Inferior parietal cortex (tissue), 1 donor: Measurements from ENCODE around the gene FICD.
"Not testable (repeated sequence)": the region's sequence is repeated elsewhere in the genome, so short reads cannot be mapped to it uniquely, and the experiment has no call there.

Source experiments
- DNase-seq: peaks from one replicate; pipeline ENCODE4 v3.0.0-alpha.2; 2016; ENCODE audit errors: extremely low spot score

FICD gene

DNA sequence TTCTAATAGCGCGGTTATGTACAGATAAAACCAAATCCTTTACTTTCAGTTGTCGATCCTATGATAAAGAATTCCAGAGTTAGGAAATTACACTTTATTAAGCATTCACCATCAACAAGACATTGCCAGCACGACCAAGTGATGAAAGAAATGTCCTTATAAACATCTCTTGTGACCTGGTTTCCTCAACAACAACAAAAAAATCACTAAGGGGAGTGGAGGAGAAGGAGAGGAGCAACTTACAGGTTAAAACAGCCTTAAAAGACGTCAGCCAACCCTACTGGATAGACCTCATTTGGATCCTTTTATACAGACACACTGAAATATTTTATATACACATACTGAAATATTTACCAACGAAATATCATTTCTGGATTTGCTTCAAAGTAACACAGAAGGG, 23.1 kb downstream of the FICD start:
- DNase-seq = no peak

DNA sequence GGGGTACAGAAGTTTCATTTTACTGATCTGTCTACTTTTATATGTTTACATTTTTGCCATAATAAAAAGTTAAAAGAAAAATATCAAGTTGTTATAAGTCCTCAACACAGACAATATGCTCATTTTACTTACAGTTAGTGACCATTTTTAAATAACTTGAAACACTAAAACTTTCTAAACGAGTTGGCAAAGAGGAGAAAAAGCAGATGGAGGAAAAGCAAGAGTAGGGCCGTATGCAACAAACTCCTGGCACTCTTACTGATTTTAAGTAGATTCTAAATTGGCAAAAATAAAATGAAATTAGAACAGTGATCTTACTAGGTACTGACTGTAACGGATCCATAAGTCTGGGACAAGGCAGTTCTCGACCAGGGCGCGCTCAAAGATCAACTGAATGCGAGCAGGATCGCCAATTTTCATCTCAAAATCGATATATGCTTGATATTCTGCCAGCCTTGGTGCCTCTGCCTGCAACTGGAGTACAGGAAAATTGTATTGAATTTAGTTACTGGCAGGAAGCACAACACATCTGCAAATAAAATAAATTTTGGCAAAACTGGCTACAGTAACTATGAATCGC, 23.6 kb downstream of the FICD start:
- no peak for DNase-seq

DNA sequence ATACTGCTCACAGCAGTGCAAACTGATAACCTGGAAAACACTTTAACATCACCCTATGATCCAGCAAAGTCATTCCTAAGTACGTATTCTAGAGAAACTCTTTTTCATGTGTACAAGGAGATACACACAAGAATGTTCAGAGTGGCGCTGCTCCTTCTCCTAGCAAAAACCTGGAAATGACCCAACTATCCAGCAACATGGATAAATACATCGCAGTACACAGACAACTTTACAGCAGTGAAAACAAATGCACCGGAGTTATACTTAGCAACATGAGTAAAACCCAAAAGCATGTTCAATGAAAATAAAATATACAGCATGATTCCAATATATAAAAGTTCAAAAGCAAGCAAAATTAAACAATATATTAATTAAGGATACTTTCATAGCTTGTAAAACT, 27.2 kb downstream of the FICD start:
- no peak for DNase-seq

DNA sequence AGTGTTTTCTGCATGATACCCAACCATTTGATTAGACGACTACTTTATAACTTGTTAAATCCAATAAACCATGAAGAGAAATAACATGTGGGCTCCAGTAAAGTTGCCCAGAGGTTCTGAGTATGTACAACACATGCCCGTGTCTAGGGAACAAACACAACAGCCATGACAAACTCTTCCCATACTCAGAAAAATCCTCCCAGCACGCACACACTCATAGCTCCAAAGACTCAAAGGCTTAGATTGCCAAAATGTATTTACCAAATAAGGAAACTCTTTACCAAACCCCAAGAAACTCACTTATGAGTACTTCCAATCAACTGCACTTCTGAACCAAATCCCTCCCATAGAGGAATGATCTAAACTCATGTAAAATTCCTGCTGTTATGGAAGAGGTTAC, 28.6 kb downstream of the FICD start:
- no peak for DNase-seq

DNA sequence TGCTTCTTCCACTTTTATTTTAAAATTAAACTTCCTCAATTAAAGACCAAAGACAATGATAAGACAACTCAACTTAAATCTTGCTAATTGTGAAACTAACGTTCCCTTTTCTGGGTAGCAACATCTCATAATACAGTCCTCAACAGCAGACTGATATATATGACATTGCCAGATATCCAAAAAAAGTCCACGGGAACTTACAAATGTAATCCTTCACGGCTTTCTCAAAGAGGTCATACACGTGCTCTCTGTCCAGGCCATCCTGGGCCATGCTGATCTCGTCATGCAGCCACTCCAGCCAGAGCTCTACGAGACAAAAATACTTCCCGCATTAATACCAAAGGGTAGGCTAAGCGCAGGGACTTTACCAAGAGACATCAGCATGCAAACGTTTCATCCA, 32.6 kb downstream of the FICD start:
- DNase-seq = no peak

DNA sequence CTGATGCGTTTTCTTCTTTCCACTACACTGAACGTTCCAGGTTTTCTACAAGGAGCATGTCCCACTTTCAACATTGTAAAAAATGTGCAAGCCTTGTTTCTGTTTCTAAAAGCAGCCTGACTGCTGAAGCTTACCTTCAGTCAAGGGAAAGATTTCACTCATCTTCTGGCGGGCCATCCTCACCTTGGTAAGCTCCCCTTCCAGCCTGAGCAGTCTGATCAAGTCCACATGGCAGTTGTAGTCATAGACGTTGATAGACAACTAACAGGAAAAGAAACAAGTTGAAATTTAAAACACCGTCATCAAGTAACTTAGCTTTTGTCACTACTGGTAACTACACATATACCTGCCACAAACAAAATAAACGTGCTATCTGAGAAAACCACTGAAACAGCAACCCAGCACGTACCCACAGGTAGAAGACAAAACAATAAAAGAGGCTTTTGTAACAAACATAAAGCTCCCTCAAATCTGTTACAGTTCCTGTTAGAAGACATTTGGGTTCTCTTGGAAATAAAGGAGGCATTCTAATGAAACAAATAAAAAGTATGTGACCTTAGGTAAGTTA, 34.0 kb downstream of the FICD start:
- no peak for DNase-seq

DNA sequence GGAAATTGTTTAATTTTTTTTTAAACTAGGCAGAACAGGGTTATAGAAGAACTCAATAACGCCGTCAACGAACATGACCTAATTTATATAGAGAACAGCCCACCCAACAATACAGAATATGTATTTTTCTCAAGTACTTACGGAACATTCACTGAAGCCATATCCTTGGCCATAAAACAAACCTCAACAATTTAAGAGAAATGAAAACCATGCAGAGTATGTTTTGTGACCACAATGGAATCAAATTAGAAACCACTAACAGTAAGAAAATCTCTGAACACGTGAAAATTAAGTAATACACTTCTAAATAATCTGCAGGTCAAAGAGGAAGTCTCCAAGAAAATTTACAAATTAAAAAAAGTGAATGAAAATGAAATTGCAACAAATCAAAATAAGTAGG, 36.5 kb downstream of the FICD start:
- no peak for DNase-seq

DNA sequence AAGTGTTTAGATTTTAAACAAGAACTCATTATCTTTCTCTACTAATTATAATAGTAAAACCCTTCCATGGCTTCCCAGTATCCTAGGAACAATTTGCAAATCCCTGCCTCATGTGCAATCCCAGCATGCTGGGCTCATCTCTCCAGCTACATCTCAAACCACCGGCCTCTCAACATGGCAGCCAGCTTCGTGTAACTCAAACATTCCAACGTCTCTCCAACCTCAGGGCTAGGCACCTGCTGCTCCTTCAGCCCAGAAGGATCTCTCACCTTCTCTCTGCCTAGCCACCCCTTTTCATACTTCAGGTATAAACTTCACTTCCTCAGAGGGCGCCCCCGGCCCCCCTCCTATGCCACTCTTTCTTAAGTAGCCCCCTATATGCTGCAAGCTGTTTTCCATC, 38.7 kb downstream of the FICD start:
- DNase-seq = no peak

DNA sequence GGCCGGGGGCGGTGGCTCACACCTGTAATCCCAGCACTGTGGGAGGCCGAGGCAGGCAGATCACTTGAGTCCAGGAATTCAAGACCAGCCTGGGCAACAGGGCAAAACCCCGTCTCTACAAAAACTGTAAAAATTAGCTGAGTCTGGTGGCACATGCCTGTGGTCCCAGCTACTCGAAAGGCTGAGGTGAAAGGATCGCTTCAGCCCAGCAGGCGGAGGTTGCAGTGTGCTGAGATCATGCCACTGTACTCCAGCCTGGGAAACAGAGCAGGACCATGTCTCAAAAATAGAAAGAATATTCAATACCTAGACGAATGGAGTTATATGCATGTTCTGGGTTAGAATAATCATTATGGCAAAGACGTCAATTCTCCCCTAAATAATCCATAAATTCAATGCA, 40.3 kb downstream of the FICD start:
- not testable (repeated sequence) for DNase-seq

DNA sequence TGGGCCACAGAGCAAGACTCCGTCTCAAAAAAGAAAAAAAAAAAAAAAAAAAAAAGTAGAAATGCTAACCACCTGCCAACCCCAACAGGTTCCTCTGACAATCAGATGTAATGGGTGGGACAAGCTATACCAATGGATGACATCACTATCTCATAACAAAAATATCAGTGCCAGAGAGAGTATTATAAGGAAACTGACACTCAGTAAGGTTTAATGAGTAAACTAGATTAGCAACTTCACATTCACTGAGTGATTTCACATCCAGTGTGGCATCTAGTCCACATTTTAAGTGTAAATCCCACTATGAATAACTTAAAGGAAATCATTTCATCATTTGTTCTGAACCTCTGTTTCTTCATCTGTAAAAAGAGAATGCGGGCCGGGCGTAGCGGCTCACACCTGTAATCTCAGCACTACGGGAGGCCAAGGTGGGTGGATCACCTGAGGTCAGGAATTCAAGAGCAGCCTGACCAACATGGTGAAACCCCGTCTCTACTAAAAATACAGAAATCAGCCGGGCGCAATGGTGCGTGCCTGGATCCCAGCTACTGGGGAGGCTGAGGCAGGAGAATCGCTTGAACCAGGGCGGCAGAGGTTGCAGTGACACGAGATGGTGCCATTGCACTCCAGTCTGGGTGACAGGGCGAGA, 44.1 kb downstream of the FICD start:
- DNase-seq = no peak

DNA sequence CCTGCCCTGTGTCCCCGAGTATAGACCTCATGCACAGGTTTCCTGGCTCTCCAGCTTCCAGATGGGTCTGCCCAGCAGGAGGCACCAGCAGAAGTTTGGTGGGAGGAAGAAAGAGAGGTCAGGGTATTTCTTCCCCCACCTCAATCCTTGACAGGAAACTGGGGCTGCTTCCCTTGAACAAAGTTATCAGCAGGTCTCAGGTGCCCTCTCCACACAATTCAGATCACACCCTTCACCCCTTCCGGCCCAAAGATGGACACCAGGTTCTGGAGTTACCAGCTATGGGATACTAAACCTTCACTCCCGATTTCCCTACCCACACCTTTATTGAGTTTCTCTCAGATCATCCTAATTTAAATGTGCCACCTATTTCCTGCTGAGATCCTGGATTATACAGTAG, 44.7 kb downstream of the FICD start:
- DNase-seq = no peak

DNA sequence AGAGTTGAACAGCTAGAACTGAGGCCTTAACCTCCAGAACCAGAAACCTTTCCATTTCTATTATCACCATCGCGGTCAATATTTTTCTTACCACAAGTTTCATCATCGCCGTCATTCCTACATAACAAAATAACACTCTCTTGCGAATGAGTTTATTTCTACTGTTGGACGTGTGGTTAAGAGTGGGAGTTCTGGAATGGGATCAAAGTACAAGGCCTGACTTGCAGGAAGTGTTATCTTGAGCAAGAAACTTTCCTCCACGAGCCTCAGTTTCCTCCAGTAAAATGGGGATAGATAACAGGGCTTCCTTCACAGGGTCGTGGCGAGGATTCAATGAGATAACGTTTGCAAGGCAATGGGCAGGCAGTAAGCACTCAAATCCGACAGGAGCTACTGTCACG, 45.2 kb downstream of the FICD start:
- DNase-seq = no peak

DNA sequence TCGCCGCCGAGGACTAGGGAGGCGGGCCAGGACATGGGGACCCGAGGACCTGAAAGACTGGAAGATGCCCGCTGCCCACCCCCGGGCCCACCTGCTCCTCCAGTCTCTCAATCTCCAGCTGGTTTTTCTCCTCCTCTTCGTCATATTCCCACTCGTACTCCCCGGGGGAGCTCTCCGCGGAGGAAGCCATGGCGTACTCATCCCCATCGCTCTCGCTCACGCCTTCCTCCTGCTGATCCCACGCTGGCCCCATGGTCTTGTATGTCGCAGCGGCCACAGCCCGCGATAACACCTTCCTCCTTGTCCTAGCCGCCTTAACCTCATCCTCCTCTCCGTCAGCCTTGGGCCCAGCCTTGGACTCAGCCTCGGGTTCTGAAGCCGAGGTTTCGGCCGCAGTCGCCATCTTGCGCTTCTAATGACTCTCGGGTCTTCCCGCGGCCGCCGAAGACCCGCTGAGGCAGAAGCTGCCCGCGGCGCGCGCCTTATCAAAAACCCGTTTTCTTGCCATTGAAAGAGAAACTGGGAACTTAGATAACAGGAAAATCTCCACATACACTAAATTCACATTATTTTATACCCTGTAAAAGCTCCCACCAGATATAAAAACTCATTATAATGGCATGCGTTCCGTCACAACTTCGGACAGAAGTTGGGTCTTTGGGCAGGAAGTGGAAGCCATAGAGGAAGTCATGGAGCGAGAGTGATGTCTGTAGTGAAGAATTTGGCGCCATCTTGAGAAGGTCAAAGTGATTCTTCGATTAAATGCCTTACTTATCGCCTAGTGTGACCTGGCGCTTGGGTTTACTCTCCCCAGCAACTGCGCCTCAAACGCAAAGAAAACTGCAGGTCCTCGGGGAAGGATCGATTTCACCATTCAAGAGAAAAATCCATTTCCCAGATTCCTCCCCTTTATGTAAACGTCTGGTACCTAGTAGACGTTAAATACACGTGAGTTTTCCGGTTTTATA, 46.0 kb downstream of the FICD start, which contains the start of gene SART3:
Gene SART3, minus strand, starts transcription at position 422 of the 968 bp plus-strand sequence. Its CDS starts 19 bp downstream, at position 403.
- DNase-seq = peak; percentile 95

DNA sequence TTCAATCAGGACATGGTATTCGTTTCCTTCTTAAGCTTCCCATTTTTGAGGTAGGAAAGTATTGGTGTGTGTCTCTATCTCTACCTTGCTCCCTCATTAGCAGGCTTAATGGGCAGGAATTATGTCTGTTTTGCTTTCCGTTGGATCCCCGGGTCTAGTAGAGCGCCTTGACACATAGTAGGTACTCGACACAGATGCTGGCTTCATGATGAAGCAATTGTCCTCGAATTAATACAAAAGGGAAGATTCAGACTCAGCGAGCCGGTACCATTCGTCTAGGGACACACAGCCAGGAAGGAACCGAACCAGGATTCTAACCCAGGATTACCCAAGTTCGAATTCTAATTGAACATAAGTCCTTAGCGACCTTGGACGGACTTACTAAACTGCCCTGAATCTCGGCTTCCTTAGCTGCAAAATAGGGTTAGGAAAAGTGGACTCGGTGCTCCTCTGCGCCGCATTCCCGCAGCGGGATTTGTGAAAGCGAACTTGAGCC, 46.8 kb downstream of the FICD start:
- no peak for DNase-seq

DNA sequence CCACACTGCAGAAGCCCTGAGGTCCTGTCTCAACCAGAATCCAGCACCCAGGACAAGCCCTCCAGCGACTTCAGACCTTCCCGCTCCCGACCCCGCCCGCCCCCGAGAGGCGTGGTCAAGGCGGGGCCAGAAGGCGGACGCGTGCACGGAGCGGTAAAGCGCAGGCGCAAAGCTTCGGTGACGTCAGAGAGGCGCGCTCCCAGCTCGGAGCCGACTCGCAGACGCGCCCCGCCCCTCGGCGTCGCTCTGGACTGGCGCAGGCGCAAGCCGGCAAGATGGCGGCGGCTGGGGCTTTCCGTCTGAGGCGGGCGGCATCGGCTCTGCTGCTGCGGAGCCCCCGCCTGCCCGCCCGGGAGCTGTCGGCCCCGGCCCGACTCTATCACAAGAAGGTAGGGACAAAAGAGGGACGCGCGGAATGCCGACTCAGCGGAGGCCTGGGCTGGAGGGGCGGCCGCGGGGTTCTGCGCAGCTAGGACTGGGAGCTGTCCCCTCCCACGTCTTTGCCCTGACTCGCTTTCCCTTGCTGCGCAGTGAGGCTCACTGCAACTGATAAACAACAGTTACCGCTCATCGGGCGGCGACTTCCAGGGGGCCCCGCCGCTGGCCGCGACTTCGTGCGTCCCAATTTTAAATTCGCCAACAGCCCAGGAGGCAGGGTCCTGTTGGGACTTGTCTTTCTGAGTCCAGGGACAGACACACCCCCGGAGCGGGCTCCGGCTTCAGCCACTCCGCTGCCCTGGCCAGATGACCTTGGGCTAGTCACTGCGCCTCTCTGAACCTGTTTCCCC, 47.5 kb downstream of the FICD start, which contains the start of gene ISCU:
Gene ISCU, plus strand, starts transcription at position 249 of the 788 bp plus-strand sequence. Its CDS starts 27 bp downstream, at position 276.
- peak; percentile 98 for DNase-seq

DNA sequence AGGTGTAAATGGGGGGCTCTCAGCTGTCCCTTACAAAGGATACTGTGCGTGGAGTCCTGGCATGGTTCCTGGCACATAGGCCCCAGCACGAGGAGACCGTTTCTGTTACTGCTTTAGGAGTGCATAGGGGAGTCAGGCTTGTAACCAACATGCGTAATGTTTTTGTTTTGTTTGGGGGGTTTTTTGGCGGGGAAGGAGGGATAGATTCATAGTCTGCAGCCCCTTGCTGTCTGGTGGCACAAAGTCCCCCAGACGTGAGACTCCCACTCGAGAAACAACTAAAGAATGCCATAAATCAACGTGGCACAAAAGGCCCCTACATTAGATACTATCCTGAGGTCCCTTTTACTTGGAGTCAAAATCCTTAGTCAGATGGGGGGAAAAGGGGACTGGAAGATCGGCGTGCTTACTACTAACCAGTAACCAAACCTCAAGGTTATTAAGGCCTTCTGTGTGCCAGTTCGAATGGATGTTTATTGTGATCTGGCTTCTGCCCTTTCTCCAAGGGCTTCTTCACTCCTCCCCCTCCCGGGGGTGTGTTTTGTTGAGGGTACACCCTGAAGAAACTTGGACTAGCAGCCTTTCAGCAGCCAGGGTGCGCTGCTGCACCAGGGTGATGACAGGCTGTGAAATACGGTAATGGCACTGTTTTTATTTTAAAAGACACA, 48.2 kb downstream of the FICD start:
- DNase-seq = peak; percentile 89

DNA sequence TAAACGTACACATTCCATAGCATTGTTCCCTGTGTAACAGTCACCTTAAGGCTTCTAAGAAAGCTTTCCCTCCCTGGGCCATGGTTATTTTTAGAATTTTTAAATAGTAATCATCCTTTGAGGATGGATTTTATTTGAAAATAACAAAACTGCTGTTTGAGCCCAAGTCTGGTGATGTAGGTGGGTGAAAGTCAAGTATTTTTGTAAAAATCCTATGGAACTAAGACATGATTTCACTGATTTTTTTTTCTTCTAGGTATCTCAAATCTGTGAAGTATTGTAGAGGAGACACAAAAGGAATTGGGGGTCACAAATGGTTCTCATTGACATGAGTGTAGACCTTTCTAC, 48.7 kb downstream of the FICD start:
- DNase-seq = no peak

DNA sequence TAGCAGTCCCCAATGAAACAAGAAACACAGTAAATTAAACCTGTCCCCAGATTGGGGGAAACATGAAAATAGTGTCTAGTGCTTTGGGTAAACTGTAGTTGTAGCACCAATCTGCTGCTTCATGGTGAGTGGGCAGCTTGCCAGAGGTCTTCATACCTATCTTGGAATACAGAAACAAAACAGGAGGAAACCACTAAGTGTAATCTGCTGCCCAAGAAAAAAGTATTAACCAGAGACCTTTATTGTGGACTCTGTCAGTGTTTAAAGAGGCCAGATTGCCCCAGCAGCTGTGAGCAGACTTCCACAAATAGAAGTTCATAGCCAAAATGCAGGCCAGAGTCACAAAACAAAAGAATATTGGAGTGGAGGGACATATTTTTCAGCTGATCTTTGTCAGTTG, 49.6 kb downstream of the FICD start:
- DNase-seq = no peak

DNA sequence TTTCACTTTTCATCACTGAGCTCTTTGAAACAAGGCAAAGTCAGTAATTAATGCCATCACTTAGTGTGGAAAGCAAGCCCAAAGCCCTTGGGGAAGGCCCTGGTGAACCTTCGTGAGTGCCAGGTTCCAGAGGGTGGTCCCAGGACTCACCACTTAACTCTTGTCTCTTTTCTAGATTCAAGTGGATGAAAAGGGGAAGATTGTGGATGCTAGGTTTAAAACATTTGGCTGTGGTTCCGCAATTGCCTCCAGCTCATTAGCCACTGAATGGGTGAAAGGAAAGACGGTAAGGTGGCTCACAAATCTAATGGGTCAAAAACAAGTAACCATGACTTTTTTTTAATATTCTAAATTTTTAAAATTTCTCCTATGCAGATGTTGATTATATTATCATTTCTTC, 50.1 kb downstream of the FICD start:
- DNase-seq = no peak

DNA sequence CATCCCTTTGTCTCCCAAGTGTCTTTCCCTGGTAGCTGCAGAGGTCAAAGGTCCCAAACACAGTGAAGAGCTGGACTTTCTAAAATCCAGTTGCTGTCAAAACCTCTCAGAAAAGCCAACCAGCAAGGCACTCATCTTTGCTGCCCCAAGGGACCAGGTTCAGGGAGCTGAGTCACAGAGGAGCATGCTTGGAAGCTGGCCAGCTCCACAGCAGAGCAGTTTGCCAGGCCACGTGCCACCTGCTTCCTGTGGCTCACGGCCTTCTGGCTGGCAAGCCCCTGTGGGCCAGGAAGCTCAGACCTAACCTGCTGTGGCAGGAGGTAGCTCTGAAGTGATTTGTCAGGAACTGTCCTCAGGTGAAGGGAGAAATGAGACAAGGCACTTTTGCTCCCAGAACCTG, 50.9 kb downstream of the FICD start:
- DNase-seq = no peak

DNA sequence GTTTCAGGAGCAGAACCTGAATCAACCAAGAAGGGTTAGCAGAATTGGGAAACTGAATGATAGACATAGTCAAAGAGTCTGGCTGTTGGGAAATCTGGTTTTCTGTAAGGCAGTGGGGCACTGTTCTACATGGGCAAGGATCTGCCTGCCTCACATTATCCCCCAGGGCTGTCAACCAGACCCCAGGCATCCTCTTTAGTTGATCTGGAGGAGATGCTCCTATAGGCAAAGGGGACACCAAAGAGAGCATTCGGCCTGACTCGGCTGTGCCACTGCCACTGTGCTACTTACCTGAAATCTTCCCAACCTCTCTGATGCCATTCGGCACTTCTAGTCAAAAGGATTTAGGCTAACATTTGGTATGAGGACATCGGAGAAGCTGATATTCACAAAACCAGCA, 51.4 kb downstream of the FICD start:
- DNase-seq = no peak
